NCI-H1930 (cell line): ENCODE data around the gene RHOF.

Experiments used
- DNase-seq, 2 experiments: peaks; one replicate each; lab custom pipeline; 2025; lab: John Stamatoyannopoulos, UW

RHOF gene

GRCh38 chr12:121793440-121793837 is at the start of gene RHOF:
TSS of gene RHOF (minus strand) at chr12:121793688. CDS start at chr12:121793633, 55 bp downstream.
- no peak for DNase-seq

- DNase-seq = no peak
Measured at GRCh38 chr12:121839993-121840761, 46.7 kb upstream of the RHOF start.

GRCh38 chr12:121839106-121839992 is 45.9 kb upstream of the RHOF start:
- peak; percentile 96 to 97 for DNase-seq

GRCh38 chr12:121838126-121838525 is 44.6 kb upstream of the RHOF start:
- no peak for DNase-seq

GRCh38 chr12:121837680-121838079 is 44.2 kb upstream of the RHOF start:
- no peak for DNase-seq

GRCh38 chr12:121831571-121832245 is 38.2 kb upstream of the RHOF start:
- DNase-seq = no peak

GRCh38 chr12:121830588-121831265 is 37.2 kb upstream of the RHOF start:
- no peak for DNase-seq

GRCh38 chr12:121830134-121830533 is 36.6 kb upstream of the RHOF start:
- no peak for DNase-seq

GRCh38 chr12:121829250-121829918 is 35.9 kb upstream of the RHOF start:
- no peak for DNase-seq

- no peak for DNase-seq
Measured at GRCh38 chr12:121828826-121829225, 35.3 kb upstream of the RHOF start.

- no peak for DNase-seq
Measured at GRCh38 chr12:121828306-121828705, 34.8 kb upstream of the RHOF start.

- no peak for DNase-seq
Measured at GRCh38 chr12:121827351-121828099, 34.0 kb upstream of the RHOF start.

- DNase-seq = no peak
Measured at GRCh38 chr12:121826318-121827150, 33.0 kb upstream of the RHOF start.

- no peak for DNase-seq
Measured at GRCh38 chr12:121825041-121825523, 31.6 kb upstream of the RHOF start.

- no peak for DNase-seq
Measured at GRCh38 chr12:121823727-121824115, 30.2 kb upstream of the RHOF start.

- no peak for DNase-seq
Measured at GRCh38 chr12:121823101-121823726, 29.7 kb upstream of the RHOF start.

GRCh38 chr12:121822393-121823100 is 29.1 kb upstream of the RHOF start:
- DNase-seq = no peak

- no peak for DNase-seq
Measured at GRCh38 chr12:121820056-121820455, 26.6 kb upstream of the RHOF start.
